HCT116 (cell line): Measurements from ENCODE around the gene LTBP1. TPM values are rescaled to one million over a fixed set of nuclear protein-coding genes. Genes with fewer than 3 reads are reported as not detected.

ENCODE experiments used
- ATAC-seq: fragments of 200-7000 bp; cut with Tn5 transposase; 2 replicates; pipeline ENCODE4 v1.9.1; 2020; ENCODE audit warnings: mild to moderate bottlenecking, moderate library complexity
- BruUV-seq: library from RNA; stranded (reverse); fragments of 400-500 nt; replicated peaks from 2 replicates; lab custom pipeline; 2021; lab: Mats Ljungman, UMichigan
- CTCF ChIA-PET: fragments of 300-600 bp; sonication (Branson Sonifier 250); formaldehyde crosslinking; loops from one replicate; lab custom pipeline; 2021; ENCODE audit warnings: antibody characterized with exemption; lab: Charles Lee
- POLR2A ChIA-PET: fragments of 300-600, 350-600 bp; sonication (Branson Sonifier 250); formaldehyde crosslinking; loops from one replicate; lab custom pipeline; 2021; ENCODE audit warnings: antibody characterized with exemption; lab: Charles Lee
- RAD21 ChIA-PET, 2 experiments: fragments of 300-600 bp; sonication (Branson Sonifier 250); formaldehyde crosslinking; loops; one replicate each; lab custom pipeline; 2023; ENCODE audit warnings: low total read pairs in 2 of 2; ENCODE audit not compliant: uncharacterized antibody in 2 of 2, unreplicated experiment in 2 of 2, low non-redundant PET in 1 of 2; lab: Charles Lee
- DNase-seq: peaks from one replicate; pipeline ENCODE4 v3.0.0-alpha.2; 2010; ENCODE audit warnings: low read depth, low spot score
- H2AFZ ChIP-seq: fragments of 200-600 bp; shearing (Covaris generic), sonication (generic); 2 replicates; pipeline ENCODE4 v1.6.1; 2017; ENCODE audit warnings: low read depth, mixed run types, mixed read lengths, antibody characterized with exemption, low read length; ENCODE audit not compliant: poor library complexity, severe bottlenecking
- H3K27ac ChIP-seq: 2 replicates; pipeline ENCODE4 v1.5.1; 2012; ENCODE audit warnings: low read depth, low read length
- H3K27me3 ChIP-seq: fragments of 200-600 bp; sonication (generic); 2 replicates; pipeline ENCODE4 v1.6.1; 2016; ENCODE audit warnings: mixed run types, low read length, mixed read lengths; ENCODE audit not compliant: insufficient read depth
- H3K36me3 ChIP-seq, 2 experiments: fragments of 200-500 bp in 1 of 2; fragments of 200-600 bp in 1 of 2; sonication (Bioruptor generic) in 1 of 2; sonication (generic) in 1 of 2; 2 replicates each; pipeline versions ENCODE4 v1.5.1 to v1.6.1; 2014 to 2016; ENCODE audit warnings: low read length in 2 of 2, inconsistent platforms in 1 of 2, mixed read lengths in 1 of 2, mixed run types in 1 of 2; ENCODE audit not compliant: insufficient read depth in 2 of 2, control insufficient read depth in 1 of 2
- H3K4me1 ChIP-seq, 2 experiments: fragments of 200-600 bp in 1 of 2; sonication (generic) in 1 of 2; 2 replicates each; pipeline versions ENCODE4 v1.5.1 to v1.6.1; 2012 to 2017; ENCODE audit warnings: low read length in 2 of 2, inconsistent platforms in 1 of 2, mild to moderate bottlenecking in 1 of 2, mixed read lengths in 1 of 2, mixed run types in 1 of 2, moderate library complexity in 1 of 2; ENCODE audit not compliant: insufficient read depth in 2 of 2, control insufficient read depth in 1 of 2
- H3K4me2 ChIP-seq: fragments of 200-600 bp; sonication (generic); 2 replicates; pipeline ENCODE4 v1.6.1; 2017; ENCODE audit warnings: mixed run types, low read length, mixed read lengths
- H3K4me3 ChIP-seq, 2 experiments: fragments of 200-600 bp in 1 of 2; sonication (generic) in 1 of 2; replicated peaks in 1 of 2; 2 replicates each; pipeline ENCODE4 v1.5.1; 2011 to 2016; ENCODE audit warnings: low read length in 2 of 2, control low read depth in 1 of 2, low read depth in 1 of 2, mild to moderate bottlenecking in 1 of 2, mixed read lengths in 1 of 2, mixed run types in 1 of 2
- H3K79me2 ChIP-seq: fragments of 200-600 bp; sonication (generic); 2 replicates; pipeline ENCODE4 v1.6.1; 2017; ENCODE audit warnings: mild to moderate bottlenecking, mixed run types, low read length, moderate library complexity, mixed read lengths; ENCODE audit not compliant: insufficient read depth
- H3K9ac ChIP-seq: fragments of 200-600 bp; sonication (generic); 2 replicates; pipeline ENCODE4 v1.6.1; 2016; ENCODE audit warnings: low read length, mixed read lengths
- H3K9me2 ChIP-seq: fragments of 200-600 bp; sonication (generic), shearing (Covaris generic); 2 replicates; pipeline ENCODE4 v1.6.1; 2017; ENCODE audit warnings: mixed run types, mild to moderate bottlenecking, moderate library complexity; ENCODE audit not compliant: insufficient read depth
- H3K9me3 ChIP-seq, 2 experiments: fragments of 200-500 bp in 1 of 2; fragments of 200-600 bp in 1 of 2; sonication (Bioruptor generic) in 1 of 2; sonication (generic) in 1 of 2; 2 replicates each; pipeline ENCODE4 v1.6.1; 2014 to 2017; ENCODE audit warnings: low read length in 2 of 2, mixed read lengths in 2 of 2, inconsistent platforms in 1 of 2, low read depth in 1 of 2, mild to moderate bottlenecking in 1 of 2, mixed run types in 1 of 2, moderate library complexity in 1 of 2; ENCODE audit not compliant: control insufficient read depth in 1 of 2, insufficient read depth in 1 of 2
- H4K20me1 ChIP-seq: fragments of 200-600 bp; sonication (generic), shearing (Covaris generic); 2 replicates; pipeline ENCODE4 v1.6.1; 2017; ENCODE audit warnings: mixed run types, mild to moderate bottlenecking, moderate library complexity; ENCODE audit not compliant: insufficient read depth
- ATF3 ChIP-seq: IDR thresholded peaks from 2 replicates; pipeline ENCODE4 v1.6.1; 2012
- CBX3 ChIP-seq: IDR thresholded peaks from 2 replicates; pipeline ENCODE4 v1.6.1; 2012; ENCODE audit warnings: low read depth
- CEBPB ChIP-seq: IDR thresholded peaks from 2 replicates; pipeline ENCODE4 v1.6.1; 2012; ENCODE audit warnings: low read depth
- CTCF ChIP-seq, 3 experiments: fragments of 200-600 bp in 1 of 3; sonication (generic) in 1 of 3; IDR thresholded peaks in 2 of 3; conservative IDR thresholded peaks in 1 of 3; 2 replicates each; pipeline ENCODE4 v1.5.1; 2012 to 2017; ENCODE audit warnings: low read depth in 2 of 3, low read length in 2 of 3, antibody characterized with exemption in 1 of 3, borderline replicate concordance in 1 of 3, control low read depth in 1 of 3, mild to moderate bottlenecking in 1 of 3, mixed read lengths in 1 of 3, mixed run types in 1 of 3, moderate library complexity in 1 of 3; ENCODE audit not compliant: insufficient read depth in 1 of 3
- EGR1 ChIP-seq: IDR thresholded peaks from 2 replicates; pipeline ENCODE4 v1.6.1; 2012; ENCODE audit warnings: low read depth
- EZH2 ChIP-seq: fragments of 200-600 bp; sonication (generic); IDR thresholded peaks from 2 replicates; pipeline ENCODE4 v1.6.1; 2017; ENCODE audit warnings: antibody characterized with exemption, mixed run types
- EZH2phosphoT487 ChIP-seq: fragments of 200-600 bp; IDR thresholded peaks from 2 replicates; pipeline ENCODE4 v1.6.1; 2018; ENCODE audit warnings: antibody characterized with exemption, borderline replicate concordance
- FOSL1 ChIP-seq: IDR thresholded peaks from 2 replicates; pipeline ENCODE4 v1.6.1; 2012; ENCODE audit warnings: low read depth
- JUND ChIP-seq: IDR thresholded peaks from 2 replicates; pipeline ENCODE4 v1.6.1; 2012
- POLR2AphosphoS5 ChIP-seq: IDR thresholded peaks from 2 replicates; pipeline ENCODE4 v1.6.1; 2011; ENCODE audit warnings: mild to moderate bottlenecking, low read depth, low read length, moderate library complexity
- RAD21 ChIP-seq: IDR thresholded peaks from 2 replicates; pipeline ENCODE4 v1.6.1; 2012; ENCODE audit warnings: low read depth, mild to moderate bottlenecking
- SP1 ChIP-seq: IDR thresholded peaks from 2 replicates; pipeline ENCODE4 v1.6.1; 2012; ENCODE audit warnings: low read depth
- SRF ChIP-seq: IDR thresholded peaks from 2 replicates; pipeline ENCODE4 v1.6.1; 2012; ENCODE audit warnings: low read depth
- TCF7L2 ChIP-seq: IDR thresholded peaks from 2 replicates; pipeline ENCODE4 v1.7.0; 2011; ENCODE audit warnings: borderline replicate concordance, inconsistent platforms; ENCODE audit not compliant: insufficient read depth, insufficient read length; ENCODE audit errors: extremely low read depth
- YY1 ChIP-seq: IDR thresholded peaks from 2 replicates; pipeline ENCODE4 v1.6.1; 2011; ENCODE audit warnings: low read length, low read depth, moderate library complexity, mild to moderate bottlenecking; ENCODE audit not compliant: insufficient replicate concordance; ENCODE audit errors: extremely low read depth
- ZFX ChIP-seq: fragments of 450-650 bp; IDR thresholded peaks from 2 replicates; pipeline ENCODE4 v1.6.1; 2017
- ZNF274 ChIP-seq: fragments of 200-500 bp; sonication (Bioruptor generic); IDR thresholded peaks from 2 replicates; pipeline ENCODE4 v1.6.1; 2014; ENCODE audit warnings: mild to moderate bottlenecking, low read depth, low read length, inconsistent platforms
- intact Hi-C: fragments of 100-400 bp; cut with micrococcal nuclease; formaldehyde crosslinking; loops from 2 replicates; pipeline ENCODE4 v1.10.0; 2022
- total RNA-seq: library from RNA; stranded (reverse); gene quantifications from one replicate; pipeline ENCODE4 v1.2.1, GENCODE V29; 2021; ENCODE audit not compliant: unreplicated experiment
- TF ChIP-seq, protein P1 (sequence below): IDR thresholded peaks from 2 replicates; pipeline ENCODE4 v1.6.1; 2011; ENCODE audit warnings: mild to moderate bottlenecking, low read length, moderate library complexity; ENCODE audit not compliant: insufficient replicate concordance; ENCODE audit errors: extremely low read depth
- TF ChIP-seq, protein P2 (sequence below): IDR thresholded peaks from 2 replicates; pipeline ENCODE4 v1.6.1; 2012

Gene LTBP1
- total RNA-seq, 1 experiment from 2014 or later, result 5.1 TPM

DNA sequence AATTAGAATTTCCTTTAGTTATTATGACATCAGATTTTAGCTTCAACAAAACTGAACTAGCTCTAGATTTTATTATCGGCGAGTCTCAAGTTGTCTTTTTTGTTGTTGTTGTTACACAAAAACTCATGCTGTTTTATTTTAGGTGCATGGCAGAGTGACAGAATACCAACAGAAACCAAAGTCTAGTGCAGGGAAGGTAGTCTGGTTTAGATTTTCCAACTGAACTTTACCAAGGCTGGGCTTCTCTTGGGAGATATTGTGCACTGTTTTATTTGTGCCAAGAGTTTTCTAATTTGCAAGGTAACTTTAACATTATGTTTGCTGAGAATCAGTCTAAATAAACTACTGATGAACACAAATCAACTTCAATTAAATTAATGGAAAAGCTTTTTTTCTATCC is 486.1 kb downstream of the LTBP1 start (continued):
- TF ChIP-seq, protein P1, sequence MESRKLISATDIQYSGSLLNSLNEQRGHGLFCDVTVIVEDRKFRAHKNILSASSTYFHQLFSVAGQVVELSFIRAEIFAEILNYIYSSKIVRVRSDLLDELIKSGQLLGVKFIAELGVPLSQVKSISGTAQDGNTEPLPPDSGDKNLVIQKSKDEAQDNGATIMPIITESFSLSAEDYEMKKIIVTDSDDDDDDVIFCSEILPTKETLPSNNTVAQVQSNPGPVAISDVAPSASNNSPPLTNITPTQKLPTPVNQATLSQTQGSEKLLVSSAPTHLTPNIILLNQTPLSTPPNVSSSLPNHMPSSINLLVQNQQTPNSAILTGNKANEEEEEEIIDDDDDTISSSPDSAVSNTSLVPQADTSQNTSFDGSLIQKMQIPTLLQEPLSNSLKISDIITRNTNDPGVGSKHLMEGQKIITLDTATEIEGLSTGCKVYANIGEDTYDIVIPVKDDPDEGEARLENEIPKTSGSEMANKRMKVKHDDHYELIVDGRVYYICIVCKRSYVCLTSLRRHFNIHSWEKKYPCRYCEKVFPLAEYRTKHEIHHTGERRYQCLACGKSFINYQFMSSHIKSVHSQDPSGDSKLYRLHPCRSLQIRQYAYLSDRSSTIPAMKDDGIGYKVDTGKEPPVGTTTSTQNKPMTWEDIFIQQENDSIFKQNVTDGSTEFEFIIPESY, result no peak
- TF ChIP-seq SP1, result no peak
- no peak for TF ChIP-seq JUND
- TF ChIP-seq ZNF274, result no peak
- TF ChIP-seq CBX3, result no peak
- no peak for TF ChIP-seq ZFX
- TF ChIP-seq YY1, result no peak
- no peak for TF ChIP-seq EZH2phosphoT487

- RAD21 ChIA-PET, result no interaction called here
- POLR2A ChIA-PET, result no interaction called here
- intact Hi-C loops, result no loop called here
- no TSS peak for BruUV-seq
- H3K4me1 ChIP-seq, result no peaks in the 10 kb centered on the region
- no peak overlapping the region for H3K9ac ChIP-seq
- no peak for ATAC-seq
- no peaks in the 10 kb centered on the region for H3K36me3 ChIP-seq
- no peaks in the 10 kb centered on the region for H3K27me3 ChIP-seq
- TF ChIP-seq TCF7L2, result no peak
- TF ChIP-seq CTCF (IDR thresholded peaks at IDR 0.05 in 2 of 3, conservative IDR thresholded peaks at IDR 0.05 in 1 of 3; ENCODE audit: borderline replicate concordance in 1 of 3, insufficient read depth in 1 of 3, low read depth in 2 of 3, low read length in 2 of 3), result no peak
- TF ChIP-seq YY1, result no peak
- no peak for TF ChIP-seq EGR1
- TF ChIP-seq ATF3, result no peak
- TF ChIP-seq CEBPB, result no peak
- no peak for TF ChIP-seq ZFX
- TF ChIP-seq CBX3, result no peak
- TF ChIP-seq SP1, result no peak
- TF ChIP-seq POLR2AphosphoS5, result no peak
- no peak for TF ChIP-seq SRF
- no peak for TF ChIP-seq EZH2phosphoT487
- TF ChIP-seq, protein P2, sequence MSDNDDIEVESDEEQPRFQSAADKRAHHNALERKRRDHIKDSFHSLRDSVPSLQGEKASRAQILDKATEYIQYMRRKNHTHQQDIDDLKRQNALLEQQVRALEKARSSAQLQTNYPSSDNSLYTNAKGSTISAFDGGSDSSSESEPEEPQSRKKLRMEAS, result no peak
- TF ChIP-seq RAD21, result no peak
- no peak for TF ChIP-seq EZH2
- TF ChIP-seq FOSL1, result no peak
- H3K27ac ChIP-seq, result no peak overlapping the region
- no peak overlapping the region for H3K4me2 ChIP-seq
- no peaks in the 10 kb centered on the region for H3K9me3 ChIP-seq
- DNase-seq, result no peak
- H3K4me3 ChIP-seq, result no peak overlapping the region
- H3K9me2 ChIP-seq, result no peaks in the 10 kb centered on the region
- H2AFZ ChIP-seq, result no peak overlapping the region
- CTCF ChIA-PET, result interaction anchor here (1.0 to 2.6 kb wide), 4 partner anchors 8 to 150 kb away, joined by 3 to 8 read pairs (median 6); no protein-coding TSS in a partner anchor
- H3K79me2 ChIP-seq, result no peaks in the 10 kb centered on the region
- H4K20me1 ChIP-seq, result no peaks in the 10 kb centered on the region
Observed at GRCh38 chr2:33433279-33434235, 486.8 kb downstream of the LTBP1 start.
